ENCODE data around the gene ITPKB.

The ITPKB gene

GRCh38 chr1:226598455-226598849 lies 140.6 kb downstream of the ITPKB start:
- no peak for DNase-seq

- DNase-seq, result no peak
Observed at GRCh38 chr1:226597616-226598454, 141.2 kb downstream of the ITPKB start.

DNA sequence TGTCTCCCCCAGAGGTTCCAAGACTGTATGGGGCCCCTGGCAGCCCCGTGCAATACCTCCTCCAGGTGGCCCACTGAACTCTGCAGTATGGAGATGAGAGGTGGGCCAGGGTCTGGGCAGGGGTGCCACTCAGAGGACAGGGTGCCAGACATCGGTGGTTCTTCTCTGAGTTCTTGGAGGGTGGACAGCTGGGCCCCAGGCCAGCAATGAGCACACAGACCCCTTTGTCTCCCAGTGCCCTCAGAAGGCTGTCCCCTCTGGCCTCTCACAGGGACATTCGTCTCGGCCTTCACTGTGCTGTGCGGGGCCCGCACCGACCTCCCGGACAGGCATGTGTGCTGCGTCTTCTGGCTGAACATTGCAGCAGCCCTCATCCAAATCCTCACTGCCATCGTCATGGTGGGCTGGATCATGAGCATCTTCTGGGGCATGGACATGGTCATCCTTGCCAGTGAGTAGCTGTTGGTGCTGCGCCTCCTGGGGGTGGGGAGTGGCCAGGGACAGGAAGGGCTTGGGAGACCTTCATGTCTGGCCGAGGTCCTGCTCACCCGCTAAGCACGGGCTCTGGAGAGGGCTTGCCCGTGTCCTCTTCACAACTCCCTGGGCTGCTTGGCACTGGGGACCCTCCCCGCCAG lies 142.4 kb downstream of the ITPKB start:
- DNase-seq, result no peak

- no peak for DNase-seq
Observed at GRCh38 chr1:226593541-226593940, 145.5 kb downstream of the ITPKB start.

DNA sequence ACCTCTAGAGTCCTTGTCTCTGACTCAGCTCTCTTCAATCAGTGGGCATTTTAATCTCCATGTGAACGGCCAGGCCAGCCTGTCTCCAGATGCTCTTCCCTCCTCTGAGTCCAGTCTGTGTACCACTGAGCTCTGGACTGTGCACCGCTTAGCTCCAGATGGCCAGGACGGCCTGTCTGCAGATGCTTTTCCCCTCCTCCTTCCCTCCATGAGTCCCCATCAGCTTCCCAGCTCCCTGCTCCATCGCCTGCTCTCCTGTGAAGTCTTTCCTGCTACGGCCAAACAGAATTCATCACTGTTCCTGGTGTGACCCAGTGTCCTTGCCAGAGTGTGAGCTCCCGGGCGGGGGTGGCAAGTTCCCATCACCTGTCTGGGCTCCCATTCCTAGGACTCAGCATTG lies 148.5 kb downstream of the ITPKB start:
- DNase-seq, result no peak

DNA sequence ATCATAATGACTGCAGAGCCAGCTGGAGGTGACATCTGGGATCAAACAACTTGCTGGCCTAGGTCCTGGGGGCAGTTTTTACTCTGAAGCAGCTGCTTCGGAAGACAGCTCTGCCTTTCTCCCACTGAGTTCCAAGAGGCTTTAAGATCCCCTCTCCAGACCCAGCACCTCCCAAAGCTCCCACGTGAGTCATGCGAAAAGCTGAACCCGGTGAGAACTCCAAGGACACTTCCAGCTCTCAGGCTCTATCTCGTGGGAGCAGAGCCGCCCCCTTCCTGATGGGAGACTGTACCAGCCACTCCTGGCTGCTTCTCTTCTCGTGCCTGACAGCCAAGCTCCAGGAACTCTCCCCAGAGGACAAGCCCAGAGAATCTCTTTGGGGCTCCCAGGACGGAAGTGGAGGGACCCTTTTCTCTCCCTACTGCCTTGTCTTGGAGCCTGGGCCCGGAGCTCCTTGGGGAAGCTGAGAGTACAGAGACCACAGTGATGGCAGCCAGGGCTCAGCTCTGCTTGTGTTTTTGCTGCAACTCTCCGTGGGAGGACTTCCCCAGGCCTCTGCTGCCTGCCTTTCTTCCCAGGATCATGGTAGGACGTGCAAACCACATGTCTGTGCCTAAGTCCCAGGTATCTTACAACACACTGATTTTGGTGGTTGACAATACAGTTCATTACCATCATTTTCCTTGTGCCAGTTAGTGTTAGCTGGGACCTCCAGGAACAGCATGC lies 149.9 kb downstream of the ITPKB start:
- DNase-seq, result no peak

DNA sequence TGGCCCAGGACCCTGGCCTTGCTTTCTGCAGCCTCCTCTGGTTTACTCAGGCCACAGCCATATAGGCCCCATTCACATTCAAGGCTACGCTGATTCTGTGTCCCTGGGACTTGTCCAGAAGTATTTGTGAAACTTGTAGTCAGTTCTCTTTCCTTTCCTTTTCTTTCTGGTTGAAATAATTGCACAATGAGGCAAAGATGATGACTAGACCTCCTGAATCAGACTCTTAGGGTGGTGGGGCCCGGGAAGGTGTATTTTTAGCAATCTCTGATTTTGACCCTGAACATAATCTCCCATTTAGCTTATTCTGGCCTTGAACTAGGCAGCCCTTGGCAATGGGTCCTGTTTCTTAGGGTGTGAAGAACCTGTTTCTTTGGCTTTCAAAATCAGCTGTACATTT lies 150.6 kb downstream of the ITPKB start:
- no peak for DNase-seq

DNA sequence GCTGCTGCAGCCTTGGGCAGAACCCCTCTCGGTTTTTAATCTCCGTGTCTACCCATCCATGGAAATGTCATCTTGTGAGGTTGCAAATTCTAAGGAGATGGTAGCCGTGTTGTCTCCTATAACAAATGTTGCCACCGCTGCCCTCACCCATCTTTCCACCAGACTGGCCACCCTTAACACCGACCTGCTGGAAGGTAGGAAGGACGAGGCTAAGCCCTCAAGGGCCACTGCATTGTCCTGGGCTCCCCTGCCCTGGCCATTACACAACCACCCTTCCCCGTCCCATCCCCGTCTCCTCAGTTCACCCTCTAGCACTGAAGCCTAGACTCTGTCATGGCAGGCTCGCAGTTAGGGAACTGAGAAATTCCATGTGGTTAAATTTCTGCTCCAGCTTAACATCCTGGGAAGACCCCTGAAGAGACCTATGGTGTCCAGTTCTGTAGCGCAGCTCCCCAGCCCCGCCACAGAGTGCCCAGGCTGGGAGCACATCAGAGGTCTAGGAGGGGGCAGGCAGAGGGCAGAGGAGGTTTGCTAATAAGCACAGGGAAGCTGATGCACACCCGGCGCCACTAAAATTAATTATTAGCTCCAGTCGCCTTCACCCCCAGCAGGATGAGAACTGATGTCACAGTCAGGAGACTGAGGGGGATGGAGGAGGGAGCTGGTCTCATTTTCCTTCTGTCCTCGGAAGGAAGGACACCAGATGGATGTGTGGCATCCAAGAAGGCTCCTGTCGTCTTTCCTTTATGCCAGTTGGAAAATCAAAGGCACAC lies 152.2 kb downstream of the ITPKB start:
- DNase-seq, result no peak

DNA sequence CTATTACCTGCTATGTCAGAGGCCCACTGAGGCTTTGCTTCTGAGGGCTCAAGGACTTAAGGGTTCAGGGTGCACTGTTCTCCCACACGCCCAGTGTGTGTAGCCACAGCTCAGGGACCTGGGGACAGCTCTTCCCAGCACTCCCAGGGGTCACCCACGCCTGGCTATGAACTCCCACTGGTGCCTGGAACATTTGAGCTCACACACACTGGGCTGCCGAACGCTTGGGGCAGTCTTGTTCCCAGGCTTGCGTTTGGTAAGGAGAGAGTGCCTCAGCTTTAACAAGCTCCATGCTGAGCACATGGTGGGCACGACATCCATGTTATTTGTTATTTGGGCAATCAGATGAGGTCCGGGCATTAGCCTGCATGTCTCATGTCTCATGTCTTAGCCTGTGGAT lies 153.0 kb downstream of the ITPKB start:
- no peak for DNase-seq

DNA sequence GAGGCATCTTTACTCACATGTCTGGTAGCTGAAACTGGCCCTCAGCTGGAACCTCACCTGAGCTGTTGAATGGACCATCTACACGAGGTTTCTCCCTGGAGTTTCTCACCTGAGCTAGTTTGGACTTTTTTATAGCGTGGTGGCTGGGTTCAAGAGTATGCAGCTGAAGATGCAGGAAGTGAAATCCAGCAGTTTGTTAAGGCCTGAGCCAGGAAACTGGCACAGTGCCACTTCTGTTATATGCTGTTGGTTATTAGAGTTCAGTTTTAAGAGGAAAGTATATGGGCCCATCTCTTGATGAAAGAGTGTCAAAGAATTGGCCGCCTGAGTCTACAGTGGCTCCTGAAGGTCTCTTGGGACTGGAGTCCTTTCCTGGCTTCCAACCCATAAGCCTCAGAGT lies 154.9 kb downstream of the ITPKB start:
- DNase-seq, result no peak

- no peak for DNase-seq
Observed at GRCh38 chr1:226582966-226583365, 156.1 kb downstream of the ITPKB start.
